Transverse colon (tissue), 4 donors: ENCODE results near the gene OARD1. TPM values are rescaled to one million over a fixed set of nuclear protein-coding genes. Genes with fewer than 3 reads are reported as not detected.

Source experiments
- DNase-seq: peaks from one replicate; pipeline ENCODE4 v3.0.0-alpha.2; 2019
- H3K27ac ChIP-seq, 4 donors: fragments of 200-600 bp; sonication (generic); 2 replicates each; pipeline ENCODE4 v1.5.1; 2016 to 2018; ENCODE audit warnings: inconsistent platforms in 4 of 4
- H3K27me3 ChIP-seq: fragments of 200-600 bp; sonication (generic); 2 replicates; pipeline ENCODE4 v1.5.1; 2017; ENCODE audit warnings: inconsistent platforms
- H3K36me3 ChIP-seq, 4 donors: fragments of 200-600 bp; sonication (generic); 2 replicates each; pipeline ENCODE4 v1.5.1; 2017 to 2019; ENCODE audit warnings: inconsistent platforms in 4 of 4
- H3K4me1 ChIP-seq, 4 donors: fragments of 200-600 bp; sonication (generic); 2 replicates each; pipeline ENCODE4 v1.5.1; 2017 to 2020; ENCODE audit warnings: inconsistent platforms in 4 of 4
- H3K4me3 ChIP-seq, 4 donors: fragments of 200-600 bp; sonication (generic); 1 replicate in 1 of 4; 2 replicates in 3 of 4; pipeline versions ENCODE4 v1.5.1 to v1.6.1; 2017 to 2019; ENCODE audit warnings: inconsistent platforms in 4 of 4
- H3K9me3 ChIP-seq, 2 donors: fragments of 200-600 bp; sonication (generic); 2 replicates each; pipeline ENCODE4 v1.5.1; 2017 to 2019; ENCODE audit warnings: inconsistent platforms in 2 of 2
- EP300 ChIP-seq: sonication (generic); formaldehyde crosslinking; IDR thresholded peaks from one replicate; pipeline ENCODE4 v1.6.1; 2017; ENCODE audit warnings: antibody characterized with exemption, low read depth
- POLR2A ChIP-seq: fragments of 450-650 bp; IDR thresholded peaks from one replicate; pipeline ENCODE4 v1.6.1; 2016; ENCODE audit warnings: antibody characterized with exemption, mild to moderate bottlenecking, moderate library complexity
- POLR2AphosphoS5 ChIP-seq, 3 donors: sonication (generic); formaldehyde crosslinking; IDR thresholded peaks; one replicate each; pipeline ENCODE4 v1.6.1; 2016; ENCODE audit warnings: antibody characterized with exemption in 3 of 3
- WGBS, 2 donors: methylation state at CpG; one replicate each; pipeline ENCODE4 v1.1.5; 2018; ENCODE audit warnings: low coverage in 1 of 2; 5-methylcytosine and 5-hydroxymethylcytosine counted together
- in situ Hi-C, 4 donors: fragments of 200-750 bp; cut with MboI; loops; one replicate each; pipeline versions ENCODE4 v1.15.0 to v1.15.1; 2017; ENCODE audit warnings: low sequenced_read_pairs in 3 of 4, low pct_ligation_motif_present in 1 of 4, low pct_unique_long_range_greater_than_20kb in 1 of 4
- intact Hi-C: fragments of 100-400 bp; cut with DNase I; formaldehyde crosslinking; loops from one replicate; pipeline ENCODE4 v1.15.1; 2023; ENCODE audit warnings: low total_unique reads
- total RNA-seq, 4 donors: library from RNA; depleted of rRNA; stranded (reverse); fragments of >200 nt; gene quantifications; one replicate each; pipeline ENCODE4 v1.1.0, GENCODE V29; 2016
- TF ChIP-seq, protein P1 (sequence below), 5 experiments: fragments of 200-600 bp in 3 of 5; fragments of 450-650 bp in 2 of 5; sonication (generic) in 3 of 5; IDR thresholded peaks; 1 replicate in 2 of 5; 2 replicates in 3 of 5; pipeline ENCODE4 v1.5.1; 2016 to 2017; ENCODE audit warnings: antibody characterized with exemption in 5 of 5, inconsistent platforms in 3 of 5, mild to moderate bottlenecking in 2 of 5, moderate library complexity in 1 of 5

OARD1 gene
- total RNA-seq, 4 donors from 2014 or later: 1.4 to 27.6 (median 13.7) TPM

- WGBS, 2 donors: 89 to 97% methylated on average over 3 to 4 of the region's 4 CpGs
- Histone ChIP-seq H3K27me3 (no peaks in the 10 kb centered on the region), H3K4me3 (no peak overlapping the region), H3K9me3 (no peaks in the 10 kb centered on the region), H3K36me3 (no peaks in the 10 kb centered on the region), H3K4me1 (no peaks in the 10 kb centered on the region), H3K27ac (no peak overlapping the region)
- DNase-seq: no peak
- in situ Hi-C loops: no loop called here
- TF ChIP-seq POLR2AphosphoS5 (IDR thresholded peaks at IDR 0.05) (no peak), POLR2A (no peak), EP300 (no peak)
- TF ChIP-seq, protein P1, sequence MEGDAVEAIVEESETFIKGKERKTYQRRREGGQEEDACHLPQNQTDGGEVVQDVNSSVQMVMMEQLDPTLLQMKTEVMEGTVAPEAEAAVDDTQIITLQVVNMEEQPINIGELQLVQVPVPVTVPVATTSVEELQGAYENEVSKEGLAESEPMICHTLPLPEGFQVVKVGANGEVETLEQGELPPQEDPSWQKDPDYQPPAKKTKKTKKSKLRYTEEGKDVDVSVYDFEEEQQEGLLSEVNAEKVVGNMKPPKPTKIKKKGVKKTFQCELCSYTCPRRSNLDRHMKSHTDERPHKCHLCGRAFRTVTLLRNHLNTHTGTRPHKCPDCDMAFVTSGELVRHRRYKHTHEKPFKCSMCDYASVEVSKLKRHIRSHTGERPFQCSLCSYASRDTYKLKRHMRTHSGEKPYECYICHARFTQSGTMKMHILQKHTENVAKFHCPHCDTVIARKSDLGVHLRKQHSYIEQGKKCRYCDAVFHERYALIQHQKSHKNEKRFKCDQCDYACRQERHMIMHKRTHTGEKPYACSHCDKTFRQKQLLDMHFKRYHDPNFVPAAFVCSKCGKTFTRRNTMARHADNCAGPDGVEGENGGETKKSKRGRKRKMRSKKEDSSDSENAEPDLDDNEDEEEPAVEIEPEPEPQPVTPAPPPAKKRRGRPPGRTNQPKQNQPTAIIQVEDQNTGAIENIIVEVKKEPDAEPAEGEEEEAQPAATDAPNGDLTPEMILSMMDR (IDR thresholded peaks at IDR 0.05): no peak
- intact Hi-C loops: no loop called here
Measured at GRCh38 chr6:41014780-41015179, 57.4 kb downstream of the OARD1 start.

Other genes with a start within 250 kb of the OARD1 start
- gene UNC5CL, start 33.1 kb downstream of the OARD1 start, total RNA-seq: 1 to 10 TPM in 3 of 4 donors, not detected in 1; 2.5 to 8.4 (median 4.4) TPM
- not detected for gene TSPO2, start 29.9 kb downstream of the OARD1 start, total RNA-seq
- not detected for gene APOBEC2, start 19.2 kb downstream of the OARD1 start, total RNA-seq
- 10 to 100 TPM; 11.1 to 64.3 (median 20.9) TPM for gene NFYA, start 618 bp upstream of the OARD1 start, total RNA-seq
- not detected for gene TREML1, start 82.0 kb upstream of the OARD1 start, total RNA-seq
- gene TREM2, start 90.8 kb upstream of the OARD1 start, total RNA-seq: 1 to 10 TPM in 1 of 4 donors, not detected in 3; 1.5 TPM
- under 1 TPM in 2 of 4 donors, not detected in 2; 0.14 to 0.64 TPM for gene TREML2, start 128.8 kb upstream of the OARD1 start, total RNA-seq
- not detected for gene TREML4, start 156.0 kb upstream of the OARD1 start, total RNA-seq
- gene TREM1, start 214.3 kb upstream of the OARD1 start, total RNA-seq: under 1 TPM in 1 of 4 donors, not detected in 3; 0.27 TPM